Sigmoid colon (tissue), 7 donors: Measurements from ENCODE around the gene ZMYM1. TPM values are rescaled to one million over a fixed set of nuclear protein-coding genes. Genes with fewer than 3 reads are reported as not detected.

Experiments
- DNase-seq: peaks from one replicate; pipeline ENCODE4 v3.0.0-alpha.2; 2019
- H3K27ac ChIP-seq, 4 donors: fragments of 200-600 bp; sonication (generic); one replicate each; pipeline ENCODE4 v1.5.1; 2016 to 2019; ENCODE audit warnings: mild to moderate bottlenecking in 1 of 4
- H3K27me3 ChIP-seq, 3 donors: fragments of 200-600 bp; sonication (generic); one replicate each; pipeline ENCODE4 v1.5.1; 2019; ENCODE audit warnings: mild to moderate bottlenecking in 1 of 3
- H3K36me3 ChIP-seq, 4 donors: fragments of 200-600 bp; sonication (generic); one replicate each; pipeline ENCODE4 v1.5.1; 2016 to 2019
- H3K4me1 ChIP-seq, 4 donors: fragments of 200-600 bp; sonication (generic); one replicate each; pipeline ENCODE4 v1.5.1; 2017 to 2019
- H3K4me3 ChIP-seq, 4 donors: fragments of 200-600 bp; sonication (generic); one replicate each; pipeline ENCODE4 v1.5.1; 2017 to 2019; ENCODE audit warnings: mild to moderate bottlenecking in 2 of 4, moderate library complexity in 1 of 4
- H3K9me3 ChIP-seq, 4 donors: fragments of 200-600 bp in 3 of 4; sonication (generic) in 3 of 4; one replicate each; pipeline versions ENCODE4 v1.5.1 to v1.6.1; 2013 to 2019
- EP300 ChIP-seq, 4 donors: sonication (generic); formaldehyde crosslinking; IDR thresholded peaks; one replicate each; pipeline ENCODE4 v1.6.1; 2017; ENCODE audit warnings: antibody characterized with exemption in 4 of 4
- POLR2A ChIP-seq, 2 donors: fragments of 450-650 bp; IDR thresholded peaks; one replicate each; pipeline ENCODE4 v1.6.1; 2016; ENCODE audit warnings: antibody characterized with exemption in 2 of 2, mild to moderate bottlenecking in 2 of 2, moderate library complexity in 2 of 2
- POLR2AphosphoS5 ChIP-seq, 4 donors: sonication (generic); formaldehyde crosslinking; IDR thresholded peaks; one replicate each; pipeline ENCODE4 v1.6.1; 2017; ENCODE audit warnings: antibody characterized with exemption in 4 of 4
- whole genome bisulfite sequencing, 2 donors: extraction: QIAGEN DNeasy Blood & Tissue Kit; methylation state at CpG; one replicate each; pipeline ENCODE4 v1.1.7; 2013; 5-methylcytosine and 5-hydroxymethylcytosine counted together
- intact Hi-C: fragments of 100-400 bp; cut with DNase I; formaldehyde crosslinking; loops from one replicate; pipeline ENCODE4 v1.15.1; 2023
- polyA plus RNA-seq, 3 donors: library from polyadenylated mRNA; stranded (reverse); fragments of 200-250 nt; gene quantifications; one replicate each; pipeline ENCODE4 v1.2.3, GENCODE V29; 2013
- total RNA-seq, 4 donors: library from RNA; depleted of rRNA; stranded (reverse); fragments of >200 nt; gene quantifications; one replicate each; pipeline ENCODE4 v1.1.0, GENCODE V29; 2016
- TF ChIP-seq, protein P1 (sequence below), 4 experiments: fragments of 450-650 bp in 3 of 4; fragments of 200-600 bp in 1 of 4; IDR thresholded peaks; one replicate each; pipeline ENCODE4 v1.5.1; 2016 to 2019; ENCODE audit warnings: antibody characterized with exemption in 4 of 4, mild to moderate bottlenecking in 3 of 4, moderate library complexity in 2 of 4
- donor health status: healthy with polysubstance abuse.
- donor health status: Bipolar disorder and iron deficiency.
- donor health status: healthy.

The ZMYM1 gene
- total and polyA plus RNA-seq, 7 donors: 1.8 to 29.6 (median 13.0) TPM

- Histone ChIP-seq H3K36me3 (peaks cover 21 to 80% (median 37%) of the 10 kb centered on the region in 4 donors), H3K9me3 (no peaks in the 10 kb centered on the region), H3K27ac (no peak overlapping the region), H3K27me3 (no peaks in the 10 kb centered on the region), H3K4me1 (no peaks in the 10 kb centered on the region), H3K4me3 (no peak overlapping the region)
- WGBS, 2 donors: 0% methylated on average over 1 of the region's 1 CpG
- no peak for TF ChIP-seq EP300 (IDR thresholded peaks at IDR 0.05)
- no peak for TF ChIP-seq POLR2A (IDR thresholded peaks at IDR 0.05)
- TF ChIP-seq, protein P1, sequence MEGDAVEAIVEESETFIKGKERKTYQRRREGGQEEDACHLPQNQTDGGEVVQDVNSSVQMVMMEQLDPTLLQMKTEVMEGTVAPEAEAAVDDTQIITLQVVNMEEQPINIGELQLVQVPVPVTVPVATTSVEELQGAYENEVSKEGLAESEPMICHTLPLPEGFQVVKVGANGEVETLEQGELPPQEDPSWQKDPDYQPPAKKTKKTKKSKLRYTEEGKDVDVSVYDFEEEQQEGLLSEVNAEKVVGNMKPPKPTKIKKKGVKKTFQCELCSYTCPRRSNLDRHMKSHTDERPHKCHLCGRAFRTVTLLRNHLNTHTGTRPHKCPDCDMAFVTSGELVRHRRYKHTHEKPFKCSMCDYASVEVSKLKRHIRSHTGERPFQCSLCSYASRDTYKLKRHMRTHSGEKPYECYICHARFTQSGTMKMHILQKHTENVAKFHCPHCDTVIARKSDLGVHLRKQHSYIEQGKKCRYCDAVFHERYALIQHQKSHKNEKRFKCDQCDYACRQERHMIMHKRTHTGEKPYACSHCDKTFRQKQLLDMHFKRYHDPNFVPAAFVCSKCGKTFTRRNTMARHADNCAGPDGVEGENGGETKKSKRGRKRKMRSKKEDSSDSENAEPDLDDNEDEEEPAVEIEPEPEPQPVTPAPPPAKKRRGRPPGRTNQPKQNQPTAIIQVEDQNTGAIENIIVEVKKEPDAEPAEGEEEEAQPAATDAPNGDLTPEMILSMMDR (IDR thresholded peaks at IDR 0.05): no peak
- no peak for TF ChIP-seq POLR2AphosphoS5 (IDR thresholded peaks at IDR 0.05)
- intact Hi-C loops: no loop called here
- no peak for DNase-seq
These were observed 18.0 kb downstream of the ZMYM1 start for GRCh38 chr1:35097224-35097623.

DNA sequence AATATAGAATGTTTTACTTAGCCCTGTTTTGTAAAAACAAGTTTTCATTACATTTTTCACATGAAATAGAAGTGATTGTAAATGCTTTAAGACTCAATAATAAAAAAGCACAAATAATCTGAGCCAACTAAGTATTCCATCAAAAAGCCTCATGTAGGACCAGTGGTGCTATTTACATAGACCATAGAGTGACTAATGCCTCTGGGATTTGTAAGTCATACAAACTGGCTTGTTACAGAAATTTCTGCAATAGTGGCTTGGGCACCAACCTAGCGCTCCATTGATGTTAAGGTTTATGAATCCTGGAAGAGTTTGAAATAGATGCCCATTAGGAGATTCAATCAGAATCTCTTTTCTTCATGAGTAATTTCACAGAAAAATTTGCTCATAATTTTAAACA, 31.9 kb downstream of the ZMYM1 start:
- H3K27me3 ChIP-seq: no peaks in the 10 kb centered on the region
- H3K27ac ChIP-seq: no peak overlapping the region
- TF ChIP-seq EP300 (IDR thresholded peaks at IDR 0.05): no peak
- TF ChIP-seq POLR2AphosphoS5 (IDR thresholded peaks at IDR 0.05): no peak
- no peak for TF ChIP-seq POLR2A (IDR thresholded peaks at IDR 0.05)
- TF ChIP-seq, protein P1 (IDR thresholded peaks at IDR 0.05): no peak
- peaks cover 0 to 40% (median 1%) of the 10 kb centered on the region in 4 donors for H3K36me3 ChIP-seq
- intact Hi-C loops: no loop called here
- no peak for DNase-seq
- WGBS, 2 donors: 94 to 98% methylated on average over 1 of the region's 1 CpG
- H3K4me1 ChIP-seq: no peaks in the 10 kb centered on the region
- no peak overlapping the region for H3K4me3 ChIP-seq
- H3K9me3 ChIP-seq: no peaks in the 10 kb centered on the region

GRCh38 chr1:35112668-35113067, 33.5 kb downstream of the ZMYM1 start:
- intact Hi-C loops: no loop called here
- H3K9me3 ChIP-seq: no peaks in the 10 kb centered on the region
- WGBS, 2 donors: 88 to 90% methylated on average over 4 of the region's 4 CpGs
- DNase-seq: no peak
- H3K27me3 ChIP-seq: no peaks in the 10 kb centered on the region
- H3K4me3 ChIP-seq: no peak overlapping the region
- no peaks in the 10 kb centered on the region for H3K4me1 ChIP-seq
- no peak overlapping the region for H3K27ac ChIP-seq
- no peak for TF ChIP-seq POLR2A (IDR thresholded peaks at IDR 0.05)
- no peak for TF ChIP-seq POLR2AphosphoS5 (IDR thresholded peaks at IDR 0.05)
- TF ChIP-seq, protein P1 (IDR thresholded peaks at IDR 0.05): no peak
- TF ChIP-seq EP300 (IDR thresholded peaks at IDR 0.05): no peak
- H3K36me3 ChIP-seq: peaks cover 0 to 38% (median 0%) of the 10 kb centered on the region in 4 donors

DNA sequence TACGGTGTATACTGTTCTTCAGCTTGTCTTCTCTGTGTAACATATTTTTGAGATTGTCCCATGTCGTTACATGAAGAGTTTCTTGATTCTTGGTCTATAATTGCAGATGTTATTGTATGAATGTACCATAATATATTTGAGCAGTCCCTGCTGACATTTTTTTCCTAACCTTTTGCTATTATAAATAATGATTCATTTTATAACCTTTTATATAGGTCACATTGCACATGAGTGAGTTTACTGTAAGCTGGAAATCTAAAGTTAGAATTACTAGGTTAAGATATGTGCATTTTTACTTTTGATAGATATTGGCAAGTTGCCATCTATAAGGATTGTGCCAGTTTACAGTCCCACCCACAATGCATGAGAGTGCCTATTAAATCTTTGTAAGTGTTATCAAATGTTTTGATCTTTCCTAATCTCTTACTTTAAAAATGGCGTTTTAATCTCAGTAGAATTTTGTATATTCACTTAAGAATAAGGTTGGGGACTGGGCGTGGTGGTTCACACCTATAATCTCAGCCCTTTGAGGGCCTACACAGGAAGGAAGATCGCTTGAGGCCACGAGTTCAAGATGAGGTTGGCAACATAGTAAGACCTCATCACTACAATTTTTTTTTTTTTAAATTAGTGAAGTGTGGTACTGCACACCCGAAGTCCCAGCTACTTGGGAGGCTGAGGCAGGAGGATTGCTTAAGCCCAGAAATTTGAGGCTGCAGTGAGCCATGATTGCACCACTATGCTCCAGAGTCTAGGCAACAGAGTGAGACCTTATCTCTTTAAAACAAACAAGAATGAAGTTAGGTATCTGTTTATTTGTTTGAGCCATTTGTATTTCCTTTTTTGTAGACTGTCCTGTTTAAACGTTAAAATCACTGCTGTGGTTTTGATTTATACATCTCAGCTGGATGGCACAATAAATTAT, 36.5 kb downstream of the ZMYM1 start:
- H3K4me3 ChIP-seq: no peak overlapping the region
- no peak for TF ChIP-seq EP300 (IDR thresholded peaks at IDR 0.05)
- H3K4me1 ChIP-seq: peaks cover 0 to 6% (median 3%) of the 10 kb centered on the region in 4 donors
- H3K27ac ChIP-seq: no peak overlapping the region
- WGBS, 2 donors: 74 to 75% methylated on average over 8 of the region's 8 CpGs
- no peaks in the 10 kb centered on the region for H3K9me3 ChIP-seq
- peaks cover 0 to 30% (median 0%) of the 10 kb centered on the region in 4 donors for H3K36me3 ChIP-seq
- intact Hi-C loops: no loop called here
- H3K27me3 ChIP-seq: no peaks in the 10 kb centered on the region
- no peak for DNase-seq

GRCh38 chr1:35120458-35121133, 41.4 kb downstream of the ZMYM1 start:
- peak overlapping the region; percentile 23 to 54 (median 48) for H3K4me3 ChIP-seq
- no peaks in the 10 kb centered on the region for H3K36me3 ChIP-seq
- H3K27me3 ChIP-seq: no peaks in the 10 kb centered on the region
- intact Hi-C loops: no loop called here
- H3K4me1 ChIP-seq: peaks cover 0 to 7% (median 3%) of the 10 kb centered on the region in 4 donors
- WGBS, 2 donors: 17 to 22% methylated on average over 36 of the region's 36 CpGs
- H3K9me3 ChIP-seq: peaks cover 0 to 2% (median under 1%) of the 10 kb centered on the region in 4 donors
- no peak for DNase-seq
- H3K27ac ChIP-seq: peak overlapping the region in 3 of 4 donors; percentile 58 to 64 (median 60)
- TF ChIP-seq POLR2A (IDR thresholded peaks at IDR 0.05) (no peak), POLR2AphosphoS5 (IDR thresholded peaks at IDR 0.05) (no peak), EP300 (IDR thresholded peaks at IDR 0.05) (no peak)
- TF ChIP-seq, protein P1 (IDR thresholded peaks at IDR 0.05): no peak
